Measurements from ENCODE around the gene ENO2. TPM values are rescaled to one million over a fixed set of nuclear protein-coding genes. Genes with fewer than 3 reads are reported as not detected.

Gene ENO2
- total and polyA plus RNA-seq, 4 donors, result 1.1 to 3.1 (median 1.4) TPM

DNA sequence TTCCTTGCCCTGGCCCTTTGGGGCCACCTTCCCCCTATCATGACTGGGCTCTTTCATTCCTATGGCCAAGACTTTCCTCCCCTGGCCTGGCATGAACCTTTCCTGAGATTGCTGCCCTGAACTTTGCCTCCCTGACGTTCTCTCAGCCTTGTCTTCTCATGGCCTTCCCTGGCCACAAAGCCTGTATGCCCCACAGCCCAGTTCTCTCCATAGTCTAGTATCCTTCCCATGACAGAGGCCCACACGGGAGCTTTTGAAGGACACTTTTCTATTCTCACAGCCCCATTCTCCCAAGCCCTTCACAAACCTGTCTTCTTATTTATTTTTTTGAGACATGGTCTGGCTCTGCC is 24.8 kb downstream of the ENO2 start:
- DNase-seq (ENCODE audit: low spot score), result no peak
- Histone ChIP-seq H3K4me3 (ENCODE audit: low read depth in 1 of 3, low read length in 3 of 3) (no peak overlapping the region), H3K36me3 (ENCODE audit: control insufficient read depth in 4 of 4, insufficient read depth in 3 of 4, low read depth in 1 of 4, low read length in 3 of 4) (peaks cover 0 to 11% (median 5%) of the 10 kb centered on the region in 4 donors), H3K4me1 (ENCODE audit: control insufficient read depth in 4 of 4, insufficient read depth in 4 of 4, low read length in 3 of 4) (peaks cover 13 to 40% (median 22%) of the 10 kb centered on the region in 4 donors), H3K27me3 (ENCODE audit: control insufficient read depth in 4 of 4, insufficient read depth in 4 of 4, low read length in 3 of 4) (no peaks in the 10 kb centered on the region), H3K9ac (ENCODE audit: low read depth in 1 of 2, low read length in 2 of 2) (no peak overlapping the region), H3K27ac (ENCODE audit: low read depth in 1 of 2, low read length in 2 of 2) (no peak overlapping the region), H3K9me3 (ENCODE audit: control insufficient read depth in 4 of 4, low read length in 3 of 4) (no peaks in the 10 kb centered on the region)
- 71% methylated on average over 2 of the region's 2 CpGs for WGBS
- TF ChIP-seq JUND (IDR thresholded peaks at IDR 0.05) (no peak), YY1 (IDR thresholded peaks at IDR 0.05) (no peak)

DNA sequence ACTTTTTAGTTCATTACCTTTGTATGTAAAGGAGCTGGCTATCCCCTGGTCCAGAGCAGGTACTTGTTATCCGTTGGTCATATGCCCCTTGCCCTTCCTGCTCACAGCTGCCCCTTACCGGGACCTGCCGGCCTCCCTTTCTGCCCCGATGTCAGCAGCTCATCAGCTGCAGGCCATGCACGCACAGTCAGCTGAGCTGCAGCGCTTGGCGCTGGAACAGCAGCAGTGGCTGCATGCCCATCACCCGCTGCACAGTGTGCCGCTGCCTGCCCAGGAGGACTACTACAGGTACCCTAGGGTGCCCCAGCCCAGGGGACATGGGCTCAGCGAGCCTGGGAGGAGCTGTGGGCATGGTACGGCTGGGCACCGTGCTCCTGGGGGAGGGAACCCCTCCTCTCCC is 26.9 kb downstream of the ENO2 start:
- Histone ChIP-seq H3K27me3 (ENCODE audit: control insufficient read depth in 4 of 4, insufficient read depth in 4 of 4, low read length in 3 of 4) (no peaks in the 10 kb centered on the region), H3K4me3 (ENCODE audit: low read depth in 1 of 3, low read length in 3 of 3) (no peak overlapping the region), H3K27ac (ENCODE audit: low read depth in 1 of 2, low read length in 2 of 2) (peak overlapping the region in 1 of 2 donors; percentile 35), H3K9ac (ENCODE audit: low read depth in 1 of 2, low read length in 2 of 2) (no peak overlapping the region), H3K4me1 (ENCODE audit: control insufficient read depth in 4 of 4, insufficient read depth in 4 of 4, low read length in 3 of 4) (peaks cover 19 to 59% (median 38%) of the 10 kb centered on the region in 4 donors), H3K9me3 (ENCODE audit: control insufficient read depth in 4 of 4, low read length in 3 of 4) (no peaks in the 10 kb centered on the region), H3K36me3 (ENCODE audit: control insufficient read depth in 4 of 4, insufficient read depth in 3 of 4, low read depth in 1 of 4, low read length in 3 of 4) (no peaks in the 10 kb centered on the region)
- TF ChIP-seq, protein P1, sequence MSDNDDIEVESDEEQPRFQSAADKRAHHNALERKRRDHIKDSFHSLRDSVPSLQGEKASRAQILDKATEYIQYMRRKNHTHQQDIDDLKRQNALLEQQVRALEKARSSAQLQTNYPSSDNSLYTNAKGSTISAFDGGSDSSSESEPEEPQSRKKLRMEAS (IDR thresholded peaks at IDR 0.05), result no peak
- TF ChIP-seq, protein P2, sequence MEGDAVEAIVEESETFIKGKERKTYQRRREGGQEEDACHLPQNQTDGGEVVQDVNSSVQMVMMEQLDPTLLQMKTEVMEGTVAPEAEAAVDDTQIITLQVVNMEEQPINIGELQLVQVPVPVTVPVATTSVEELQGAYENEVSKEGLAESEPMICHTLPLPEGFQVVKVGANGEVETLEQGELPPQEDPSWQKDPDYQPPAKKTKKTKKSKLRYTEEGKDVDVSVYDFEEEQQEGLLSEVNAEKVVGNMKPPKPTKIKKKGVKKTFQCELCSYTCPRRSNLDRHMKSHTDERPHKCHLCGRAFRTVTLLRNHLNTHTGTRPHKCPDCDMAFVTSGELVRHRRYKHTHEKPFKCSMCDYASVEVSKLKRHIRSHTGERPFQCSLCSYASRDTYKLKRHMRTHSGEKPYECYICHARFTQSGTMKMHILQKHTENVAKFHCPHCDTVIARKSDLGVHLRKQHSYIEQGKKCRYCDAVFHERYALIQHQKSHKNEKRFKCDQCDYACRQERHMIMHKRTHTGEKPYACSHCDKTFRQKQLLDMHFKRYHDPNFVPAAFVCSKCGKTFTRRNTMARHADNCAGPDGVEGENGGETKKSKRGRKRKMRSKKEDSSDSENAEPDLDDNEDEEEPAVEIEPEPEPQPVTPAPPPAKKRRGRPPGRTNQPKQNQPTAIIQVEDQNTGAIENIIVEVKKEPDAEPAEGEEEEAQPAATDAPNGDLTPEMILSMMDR (IDR thresholded peaks at IDR 0.05; ENCODE audit: low read depth, low read length, missing input control), result no peak
- no peak for TF ChIP-seq RXRA (IDR thresholded peaks at IDR 0.05)
- TF ChIP-seq, protein P3, sequence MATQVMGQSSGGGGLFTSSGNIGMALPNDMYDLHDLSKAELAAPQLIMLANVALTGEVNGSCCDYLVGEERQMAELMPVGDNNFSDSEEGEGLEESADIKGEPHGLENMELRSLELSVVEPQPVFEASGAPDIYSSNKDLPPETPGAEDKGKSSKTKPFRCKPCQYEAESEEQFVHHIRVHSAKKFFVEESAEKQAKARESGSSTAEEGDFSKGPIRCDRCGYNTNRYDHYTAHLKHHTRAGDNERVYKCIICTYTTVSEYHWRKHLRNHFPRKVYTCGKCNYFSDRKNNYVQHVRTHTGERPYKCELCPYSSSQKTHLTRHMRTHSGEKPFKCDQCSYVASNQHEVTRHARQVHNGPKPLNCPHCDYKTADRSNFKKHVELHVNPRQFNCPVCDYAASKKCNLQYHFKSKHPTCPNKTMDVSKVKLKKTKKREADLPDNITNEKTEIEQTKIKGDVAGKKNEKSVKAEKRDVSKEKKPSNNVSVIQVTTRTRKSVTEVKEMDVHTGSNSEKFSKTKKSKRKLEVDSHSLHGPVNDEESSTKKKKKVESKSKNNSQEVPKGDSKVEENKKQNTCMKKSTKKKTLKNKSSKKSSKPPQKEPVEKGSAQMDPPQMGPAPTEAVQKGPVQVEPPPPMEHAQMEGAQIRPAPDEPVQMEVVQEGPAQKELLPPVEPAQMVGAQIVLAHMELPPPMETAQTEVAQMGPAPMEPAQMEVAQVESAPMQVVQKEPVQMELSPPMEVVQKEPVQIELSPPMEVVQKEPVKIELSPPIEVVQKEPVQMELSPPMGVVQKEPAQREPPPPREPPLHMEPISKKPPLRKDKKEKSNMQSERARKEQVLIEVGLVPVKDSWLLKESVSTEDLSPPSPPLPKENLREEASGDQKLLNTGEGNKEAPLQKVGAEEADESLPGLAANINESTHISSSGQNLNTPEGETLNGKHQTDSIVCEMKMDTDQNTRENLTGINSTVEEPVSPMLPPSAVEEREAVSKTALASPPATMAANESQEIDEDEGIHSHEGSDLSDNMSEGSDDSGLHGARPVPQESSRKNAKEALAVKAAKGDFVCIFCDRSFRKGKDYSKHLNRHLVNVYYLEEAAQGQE (IDR thresholded peaks at IDR 0.05), result no peak
- TF ChIP-seq FOXA1 (IDR thresholded peaks at IDR 0.05), result no peak
- TF ChIP-seq RAD21 (IDR thresholded peaks at IDR 0.05), result no peak
- no peak for TF ChIP-seq YY1 (IDR thresholded peaks at IDR 0.05)
- no peak for TF ChIP-seq JUND (IDR thresholded peaks at IDR 0.05)
- no peak for TF ChIP-seq SP1 (IDR thresholded peaks at IDR 0.05)
- TF ChIP-seq HNF4G (IDR thresholded peaks at IDR 0.05), result no peak
- TF ChIP-seq HNF4A (conservative IDR thresholded peaks at IDR 0.05), result no peak
- TF ChIP-seq, protein P4, sequence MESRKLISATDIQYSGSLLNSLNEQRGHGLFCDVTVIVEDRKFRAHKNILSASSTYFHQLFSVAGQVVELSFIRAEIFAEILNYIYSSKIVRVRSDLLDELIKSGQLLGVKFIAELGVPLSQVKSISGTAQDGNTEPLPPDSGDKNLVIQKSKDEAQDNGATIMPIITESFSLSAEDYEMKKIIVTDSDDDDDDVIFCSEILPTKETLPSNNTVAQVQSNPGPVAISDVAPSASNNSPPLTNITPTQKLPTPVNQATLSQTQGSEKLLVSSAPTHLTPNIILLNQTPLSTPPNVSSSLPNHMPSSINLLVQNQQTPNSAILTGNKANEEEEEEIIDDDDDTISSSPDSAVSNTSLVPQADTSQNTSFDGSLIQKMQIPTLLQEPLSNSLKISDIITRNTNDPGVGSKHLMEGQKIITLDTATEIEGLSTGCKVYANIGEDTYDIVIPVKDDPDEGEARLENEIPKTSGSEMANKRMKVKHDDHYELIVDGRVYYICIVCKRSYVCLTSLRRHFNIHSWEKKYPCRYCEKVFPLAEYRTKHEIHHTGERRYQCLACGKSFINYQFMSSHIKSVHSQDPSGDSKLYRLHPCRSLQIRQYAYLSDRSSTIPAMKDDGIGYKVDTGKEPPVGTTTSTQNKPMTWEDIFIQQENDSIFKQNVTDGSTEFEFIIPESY (IDR thresholded peaks at IDR 0.05), result no peak
- TF ChIP-seq EGR1 (IDR thresholded peaks at IDR 0.05; ENCODE audit: low read depth in 2 of 2), result no peak
- no peak for DNase-seq (ENCODE audit: low spot score)
- WGBS, result 56% methylated on average over 12 of the region's 12 CpGs
